Measurements from ENCODE around the gene VEPH1. TPM values are rescaled to one million over a fixed set of nuclear protein-coding genes. Genes with fewer than 3 reads are reported as not detected.

VEPH1 gene
- total RNA-seq, 1 donor: 23.2 TPM

GRCh38 chr3:157531771-157532170 lies 28.6 kb upstream of the VEPH1 start:
- no peak for TF ChIP-seq CTCF (IDR thresholded peaks at IDR 0.05; ENCODE audit: extremely low read depth, low read depth, low read length)
- peak overlapping the region; percentile 85 for H3K4me2 ChIP-seq (ENCODE audit: insufficient read depth, low read length)
- peak overlapping the region; percentile 90 for H3K27ac ChIP-seq (ENCODE audit: low read depth, low read length)
- peaks cover 44% of the 10 kb centered on the region for H3K79me2 ChIP-seq (ENCODE audit: insufficient read depth, low read length)
- H3K4me3 ChIP-seq (ENCODE audit: insufficient read depth, low read length): peak overlapping the region; percentile 70
- peak overlapping the region; percentile 88 for H2AFZ ChIP-seq (ENCODE audit: low read length)
- H3K9me3 ChIP-seq (ENCODE audit: low read depth, low read length): no peaks in the 10 kb centered on the region
- H4K20me1 ChIP-seq (ENCODE audit: insufficient read depth, low read length): no peaks in the 10 kb centered on the region
- H3K36me3 ChIP-seq (ENCODE audit: insufficient read depth, low read length): no peaks in the 10 kb centered on the region
- H3K27me3 ChIP-seq (ENCODE audit: insufficient read depth, low read length): no peaks in the 10 kb centered on the region
- peaks cover 73% of the 10 kb centered on the region for H3K4me1 ChIP-seq (ENCODE audit: insufficient read depth, low read length)
- DNase-seq (ENCODE audit: insufficient read length, low spot score, missing footprints): no peak

- H3K4me2 ChIP-seq (ENCODE audit: insufficient read depth, low read length): peak overlapping the region; percentile 85
- H2AFZ ChIP-seq (ENCODE audit: low read length): peak overlapping the region; percentile 17
- H3K36me3 ChIP-seq (ENCODE audit: insufficient read depth, low read length): no peaks in the 10 kb centered on the region
- H3K79me2 ChIP-seq (ENCODE audit: insufficient read depth, low read length): peaks cover 48% of the 10 kb centered on the region
- peak overlapping the region; percentile 70 for H3K4me3 ChIP-seq (ENCODE audit: insufficient read depth, low read length)
- H3K9me3 ChIP-seq (ENCODE audit: low read depth, low read length): no peaks in the 10 kb centered on the region
- DNase-seq (ENCODE audit: insufficient read length, low spot score, missing footprints): no peak
- TF ChIP-seq CTCF (IDR thresholded peaks at IDR 0.05; ENCODE audit: extremely low read depth, low read depth, low read length): no peak
- H4K20me1 ChIP-seq (ENCODE audit: insufficient read depth, low read length): no peaks in the 10 kb centered on the region
- H3K27ac ChIP-seq (ENCODE audit: low read depth, low read length): peak overlapping the region; percentile 90
- peaks cover 76% of the 10 kb centered on the region for H3K4me1 ChIP-seq (ENCODE audit: insufficient read depth, low read length)
- H3K27me3 ChIP-seq (ENCODE audit: insufficient read depth, low read length): no peaks in the 10 kb centered on the region
Observed at GRCh38 chr3:157531301-157531660, 28.1 kb upstream of the VEPH1 start.

GRCh38 chr3:157530637-157531300 lies 27.6 kb upstream of the VEPH1 start:
- H3K4me3 ChIP-seq (ENCODE audit: insufficient read depth, low read length): peak overlapping the region; percentile 70
- peak overlapping the region; percentile 17 for H2AFZ ChIP-seq (ENCODE audit: low read length)
- peaks cover 79% of the 10 kb centered on the region for H3K4me1 ChIP-seq (ENCODE audit: insufficient read depth, low read length)
- H3K4me2 ChIP-seq (ENCODE audit: insufficient read depth, low read length): peak overlapping the region; percentile 85
- H3K79me2 ChIP-seq (ENCODE audit: insufficient read depth, low read length): peaks cover 53% of the 10 kb centered on the region
- H3K9me3 ChIP-seq (ENCODE audit: low read depth, low read length): no peaks in the 10 kb centered on the region
- TF ChIP-seq CTCF (IDR thresholded peaks at IDR 0.05; ENCODE audit: extremely low read depth, low read depth, low read length): no peak
- peak overlapping the region; percentile 90 for H3K27ac ChIP-seq (ENCODE audit: low read depth, low read length)
- H3K27me3 ChIP-seq (ENCODE audit: insufficient read depth, low read length): no peaks in the 10 kb centered on the region
- H3K36me3 ChIP-seq (ENCODE audit: insufficient read depth, low read length): no peaks in the 10 kb centered on the region
- peak; percentile 64 for DNase-seq (ENCODE audit: insufficient read length, low spot score, missing footprints)
- H4K20me1 ChIP-seq (ENCODE audit: insufficient read depth, low read length): no peaks in the 10 kb centered on the region

- no peak overlapping the region for H2AFZ ChIP-seq (ENCODE audit: low read length)
- peaks cover 63% of the 10 kb centered on the region for H3K79me2 ChIP-seq (ENCODE audit: insufficient read depth, low read length)
- H3K27ac ChIP-seq (ENCODE audit: low read depth, low read length): peak overlapping the region; percentile 90
- peak overlapping the region; percentile 85 for H3K4me2 ChIP-seq (ENCODE audit: insufficient read depth, low read length)
- no peaks in the 10 kb centered on the region for H3K36me3 ChIP-seq (ENCODE audit: insufficient read depth, low read length)
- no peak for TF ChIP-seq CTCF (IDR thresholded peaks at IDR 0.05; ENCODE audit: extremely low read depth, low read depth, low read length)
- peak overlapping the region; percentile 70 for H3K4me3 ChIP-seq (ENCODE audit: insufficient read depth, low read length)
- peaks cover 79% of the 10 kb centered on the region for H3K4me1 ChIP-seq (ENCODE audit: insufficient read depth, low read length)
- no peaks in the 10 kb centered on the region for H3K9me3 ChIP-seq (ENCODE audit: low read depth, low read length)
- no peaks in the 10 kb centered on the region for H3K27me3 ChIP-seq (ENCODE audit: insufficient read depth, low read length)
- DNase-seq (ENCODE audit: insufficient read length, low spot score, missing footprints): no peak
- H4K20me1 ChIP-seq (ENCODE audit: insufficient read depth, low read length): no peaks in the 10 kb centered on the region
Observed at GRCh38 chr3:157529751-157530150, 26.5 kb upstream of the VEPH1 start.
